Pulmonary artery endothelial cell (primary cell): ENCODE results near the gene IL1RAP. TPM values are rescaled to one million over a fixed set of nuclear protein-coding genes. Genes with fewer than 3 reads are reported as not detected.

Experiments used
- DNase-seq: peaks from one replicate; pipeline ENCODE4 v3.0.0-alpha.2; 2011; ENCODE audit warnings: low read depth, low spot score
- total RNA-seq: library from RNA; depleted of rRNA; stranded (reverse); fragments of >200 nt; gene quantifications from 2 replicates; pipeline ENCODE4 v1.2.3, GENCODE V29; 2014

The IL1RAP gene
- total RNA-seq, 1 donor from 2014 or later = 9.4 TPM

DNA sequence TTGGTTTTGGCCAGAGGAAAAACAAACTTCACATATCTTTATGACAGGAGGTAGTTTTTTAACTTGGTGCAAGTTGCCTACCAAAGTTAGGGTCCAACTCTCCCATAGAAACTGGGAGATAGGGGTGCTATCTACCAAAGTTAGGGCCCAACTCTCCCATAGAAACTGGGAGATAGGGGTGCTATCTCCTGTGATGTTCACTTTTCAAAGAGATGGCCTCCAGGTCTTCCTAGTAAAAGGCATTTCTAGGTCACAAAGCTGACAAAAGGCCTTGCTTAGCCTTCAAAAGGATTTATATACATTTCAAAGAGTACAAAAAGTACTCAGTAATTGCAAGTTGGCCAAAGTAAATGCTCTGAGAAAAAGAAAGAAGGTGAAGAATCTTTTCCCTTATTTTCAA lies 27.1 kb downstream of the IL1RAP start:
- no peak for DNase-seq

DNA sequence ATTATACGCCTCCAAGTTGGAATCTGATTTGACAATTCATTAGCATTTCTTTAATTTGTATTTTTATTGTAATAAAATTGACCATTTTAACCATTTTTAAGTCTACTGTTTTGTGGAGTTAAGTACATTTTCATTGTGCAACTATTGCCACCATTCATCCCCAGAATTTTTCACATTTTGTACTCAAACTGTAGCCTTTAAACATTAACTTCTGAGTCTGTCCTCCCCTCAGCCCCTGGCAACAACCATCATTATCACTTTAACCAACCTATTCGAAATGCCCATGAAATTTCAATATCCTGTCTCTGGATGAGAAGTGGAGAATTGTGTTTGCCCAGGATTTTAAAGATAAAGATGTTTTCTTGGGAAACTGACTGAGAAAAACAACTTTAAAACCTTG lies 27.7 kb downstream of the IL1RAP start:
- no peak for DNase-seq

DNA sequence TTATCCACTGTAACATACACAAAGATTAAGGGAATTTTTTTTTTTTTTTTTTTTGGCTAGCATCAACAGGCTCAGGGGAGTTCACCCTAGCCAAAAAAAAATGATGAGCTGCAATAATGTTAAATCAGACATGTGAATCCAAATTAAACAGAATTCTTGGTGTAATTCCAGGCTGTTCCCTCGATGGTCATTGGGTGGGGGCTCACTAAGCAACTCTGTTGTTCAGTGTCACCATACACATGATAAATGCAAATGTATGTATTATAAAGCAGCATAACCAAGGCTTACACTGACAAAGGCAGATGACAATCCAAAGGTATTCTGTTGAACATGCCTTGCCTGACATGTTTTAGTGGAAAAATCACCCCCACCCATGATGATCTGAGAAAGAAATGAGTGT lies 29.0 kb downstream of the IL1RAP start:
- DNase-seq = no peak

DNA sequence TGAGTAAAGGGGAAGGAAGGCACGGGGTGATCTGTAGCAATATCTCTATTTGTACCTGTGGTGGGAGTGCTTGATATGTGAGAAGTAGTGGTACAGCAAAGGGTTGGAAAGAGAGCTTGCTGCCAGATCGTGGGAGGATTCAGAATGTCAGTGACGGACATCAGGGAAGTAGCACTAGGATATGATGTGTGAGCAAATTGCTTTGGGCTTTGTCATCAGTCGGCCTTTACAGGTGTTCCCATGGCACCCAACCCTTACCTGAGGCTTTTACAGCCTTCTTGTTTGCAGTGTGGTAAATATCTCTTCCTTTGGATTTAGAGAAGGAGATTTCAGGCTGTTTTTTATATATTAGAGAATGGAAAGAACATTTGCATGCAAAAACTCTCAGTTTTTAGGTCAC lies 29.8 kb downstream of the IL1RAP start:
- DNase-seq = no peak

DNA sequence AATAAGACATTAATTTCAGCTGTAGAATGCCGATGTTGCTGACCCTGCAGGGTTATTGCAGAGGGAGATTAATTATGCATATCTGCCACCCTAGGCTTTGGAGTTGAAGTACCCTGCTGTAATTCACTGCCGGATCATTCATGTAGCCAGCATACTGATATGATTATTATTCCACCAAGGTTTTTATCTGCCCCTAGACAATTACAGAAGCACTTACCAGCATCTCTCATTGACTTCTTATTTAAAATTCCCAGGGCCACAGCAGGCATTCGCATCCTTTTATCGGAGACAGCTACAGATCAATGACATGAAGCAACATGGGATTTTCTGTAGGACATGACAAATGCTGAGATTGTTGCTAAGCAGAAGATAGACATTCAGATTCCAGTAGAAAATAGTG lies 31.3 kb downstream of the IL1RAP start:
- DNase-seq = no peak

DNA sequence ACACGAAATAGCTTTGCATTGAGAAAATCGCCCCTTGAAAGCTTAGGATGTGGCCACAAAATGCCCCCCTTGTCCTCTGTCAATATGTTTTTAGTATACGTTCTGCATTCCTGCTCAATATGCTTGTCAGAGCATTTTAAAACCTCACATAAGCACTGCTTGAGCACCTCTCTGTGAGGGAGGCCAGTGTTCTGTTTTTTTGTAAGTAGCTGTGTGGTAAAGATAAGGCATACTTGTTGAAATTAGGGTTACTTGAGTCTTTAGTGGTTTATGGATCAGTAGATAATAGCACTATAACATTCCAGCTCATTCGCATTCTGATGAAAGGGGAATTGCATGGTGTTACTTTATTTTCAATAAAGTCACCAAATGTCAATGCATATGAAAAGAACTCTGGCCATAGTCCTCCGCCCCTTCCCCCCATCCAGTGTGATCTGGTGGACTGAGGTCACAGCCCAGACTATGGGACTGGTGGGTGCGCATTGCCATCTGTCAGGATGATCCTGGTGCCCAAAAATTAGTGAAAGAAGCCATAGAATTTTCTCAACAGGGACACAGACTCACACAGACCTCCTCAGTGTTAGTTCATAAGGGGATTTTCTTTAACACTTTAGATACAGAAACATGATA lies 33.1 kb downstream of the IL1RAP start:
- no peak for DNase-seq

DNA sequence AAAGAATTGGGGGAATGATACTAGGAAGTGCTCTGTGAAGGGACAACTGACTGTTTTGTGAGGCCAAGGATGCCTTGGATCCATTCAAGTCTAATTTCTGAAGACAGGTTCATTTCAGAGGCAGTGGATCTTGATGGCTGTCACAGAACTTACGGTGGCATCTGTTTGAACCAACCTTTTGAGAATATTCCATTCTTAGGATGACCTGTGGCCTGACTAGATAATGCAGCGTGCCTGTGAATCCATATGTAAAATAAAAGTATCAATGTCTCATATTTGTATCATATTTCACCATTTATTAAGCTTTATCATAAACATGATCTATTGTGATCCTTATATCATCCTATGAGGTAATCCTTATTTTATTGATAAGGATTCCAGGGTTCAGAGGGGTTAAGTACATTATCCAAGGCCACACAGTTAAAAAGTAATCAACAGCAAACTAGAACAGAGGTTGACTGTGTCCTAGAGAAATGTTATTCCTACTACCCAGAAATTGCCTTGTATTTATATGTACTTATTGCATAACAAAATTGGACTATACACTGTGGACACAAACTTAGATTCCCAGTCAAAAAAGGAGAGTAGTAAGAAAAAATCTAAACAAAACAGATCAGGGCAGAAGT lies 34.3 kb downstream of the IL1RAP start:
- no peak for DNase-seq

DNA sequence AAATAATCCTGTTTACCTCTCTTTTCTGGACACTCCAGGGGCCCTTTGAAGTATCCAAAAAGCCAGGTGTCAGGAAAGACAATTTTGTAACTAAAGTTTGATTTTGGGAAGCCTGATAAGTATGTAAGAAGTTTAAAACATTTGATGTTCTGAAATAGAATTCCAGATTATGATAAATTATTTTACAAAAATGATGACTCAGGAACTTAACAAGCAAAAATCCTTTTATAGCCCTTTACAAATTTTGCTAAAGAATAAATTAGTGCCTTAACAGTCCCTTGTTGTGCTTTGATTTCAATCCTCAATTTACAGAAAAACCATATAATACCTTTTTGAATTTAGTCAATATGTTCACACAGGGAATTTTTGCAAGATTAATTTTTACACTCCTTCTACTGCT lies 38.1 kb downstream of the IL1RAP start:
- DNase-seq = no peak

DNA sequence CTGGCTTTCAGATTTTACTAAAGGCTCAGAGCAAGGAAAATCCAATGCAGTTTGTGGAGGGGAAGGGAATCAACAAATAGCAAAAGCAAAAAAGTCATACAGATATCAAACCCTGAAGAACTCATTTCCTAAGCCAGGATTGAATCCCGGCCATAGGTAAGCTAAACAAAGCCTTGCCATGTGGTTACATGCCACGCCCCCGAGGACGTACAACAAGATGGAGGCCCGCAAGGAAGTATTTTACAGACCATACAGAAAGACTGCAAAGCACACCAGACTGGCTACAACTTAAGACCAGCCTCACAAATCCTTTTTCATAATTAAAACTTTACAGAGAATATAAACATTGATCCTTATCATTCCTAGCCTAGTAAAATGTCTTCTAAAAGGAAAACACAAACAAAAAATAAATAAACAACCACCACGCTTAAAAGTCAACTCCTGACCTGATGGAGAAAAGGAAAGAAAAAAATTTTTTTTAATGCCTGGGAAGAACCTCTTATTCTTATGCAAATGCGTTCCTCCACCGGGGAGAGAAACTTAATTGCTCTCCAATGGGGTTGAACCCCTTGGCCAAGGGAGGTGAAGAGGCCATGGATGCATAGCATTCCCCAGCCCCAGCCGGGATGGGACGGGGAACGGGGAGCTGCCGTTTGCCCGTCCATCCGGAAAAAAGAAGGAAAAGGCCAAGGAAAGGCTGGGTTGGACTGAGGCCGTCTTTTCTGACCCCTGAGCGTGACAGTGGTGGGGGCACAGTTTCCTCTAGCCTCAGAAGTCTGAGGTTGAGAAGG lies 39.3 kb downstream of the IL1RAP start:
- no peak for DNase-seq

DNA sequence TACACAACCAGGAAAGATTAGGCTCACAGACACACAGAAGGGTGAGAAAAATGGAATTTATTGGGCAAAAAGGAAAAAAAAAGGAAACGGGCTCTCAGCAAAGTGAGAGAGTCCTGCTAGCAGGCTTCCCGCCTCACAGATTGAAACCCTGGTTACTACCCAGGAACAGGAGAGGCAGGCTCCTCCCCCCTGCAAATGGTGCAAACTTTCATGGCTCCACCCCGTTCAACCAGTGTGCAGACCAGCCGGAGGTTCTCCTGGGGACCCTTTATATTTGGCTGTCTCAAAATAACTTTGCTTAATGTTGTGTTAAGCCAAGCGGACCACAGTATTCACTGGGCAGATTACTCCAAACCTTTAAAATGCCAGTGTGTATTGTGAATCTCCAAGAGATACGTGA lies 40.3 kb downstream of the IL1RAP start:
- no peak for DNase-seq

DNA sequence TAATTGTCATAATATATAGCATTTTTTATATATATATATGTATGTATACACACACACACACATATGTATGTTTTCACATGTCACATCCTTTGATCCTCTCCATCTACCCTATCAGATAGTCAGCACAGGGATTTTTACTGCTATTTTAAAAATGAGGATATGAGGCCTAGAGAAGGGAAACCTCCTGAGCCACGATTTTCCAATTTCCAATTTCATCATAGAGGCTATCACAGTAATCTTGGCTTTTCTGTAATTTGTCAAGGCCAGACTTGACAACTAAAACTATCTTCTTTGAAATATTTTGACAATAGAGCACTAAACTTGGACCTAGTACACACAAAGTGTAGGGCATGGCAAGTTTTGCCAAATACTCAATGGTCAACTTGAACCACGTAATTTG lies 42.5 kb downstream of the IL1RAP start:
- DNase-seq = no peak

DNA sequence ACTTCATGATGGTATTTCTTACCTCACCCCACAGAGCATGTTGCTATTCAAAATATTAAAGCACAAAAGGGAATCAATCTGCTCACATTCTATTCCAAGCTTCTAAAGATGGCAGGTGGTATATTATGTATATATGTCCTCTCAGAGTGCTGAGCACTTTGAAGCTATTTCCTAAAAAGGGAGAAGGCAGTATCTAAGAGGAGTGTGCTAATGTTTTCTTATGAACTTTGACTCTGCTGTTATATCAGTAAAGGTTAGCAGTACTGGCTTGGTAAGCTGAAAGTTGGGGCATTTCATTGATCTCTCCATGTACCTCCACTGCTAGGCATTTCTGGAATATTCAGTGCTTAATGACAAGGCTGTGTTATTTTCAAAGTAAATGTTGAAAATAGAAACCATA lies 43.4 kb downstream of the IL1RAP start:
- no peak for DNase-seq

DNA sequence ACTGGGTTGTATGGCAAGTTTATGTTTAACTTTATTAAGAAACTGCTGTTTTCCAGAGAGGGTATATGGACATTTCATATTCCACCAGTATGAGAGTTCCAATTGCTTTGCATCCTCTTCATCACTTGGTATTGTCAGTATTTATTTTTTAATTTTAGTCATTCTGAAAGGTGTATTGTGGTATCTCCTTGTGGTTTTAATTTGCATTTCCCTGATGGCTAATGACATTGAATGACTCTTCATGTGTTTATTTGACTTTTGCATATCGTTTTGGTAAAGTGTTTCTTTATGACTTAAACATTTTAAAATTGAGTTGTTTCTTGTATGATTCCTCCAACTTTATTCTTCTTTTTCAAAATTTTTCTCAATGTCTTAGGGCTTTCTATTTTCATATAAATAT lies 44.4 kb downstream of the IL1RAP start:
- no peak for DNase-seq

DNA sequence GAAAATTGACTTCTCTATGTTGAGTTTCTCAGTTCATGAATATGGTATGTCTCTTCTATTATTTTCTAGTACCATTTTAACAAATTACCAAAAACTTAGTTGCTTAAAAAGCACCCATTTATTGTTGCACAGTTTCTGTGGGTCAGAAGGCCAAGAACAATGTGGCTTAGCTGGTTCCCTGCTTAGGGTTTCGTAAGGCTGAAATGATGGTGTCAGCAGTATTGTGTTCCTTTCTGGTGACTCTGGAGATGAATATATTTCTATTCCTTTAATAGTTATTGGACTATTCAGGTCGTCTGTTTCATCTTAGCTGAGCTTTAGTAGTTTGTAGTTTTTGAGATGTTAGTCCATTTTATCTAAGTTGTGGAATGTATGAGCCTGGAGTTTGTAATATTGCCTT lies 44.9 kb downstream of the IL1RAP start:
- DNase-seq = no peak

DNA sequence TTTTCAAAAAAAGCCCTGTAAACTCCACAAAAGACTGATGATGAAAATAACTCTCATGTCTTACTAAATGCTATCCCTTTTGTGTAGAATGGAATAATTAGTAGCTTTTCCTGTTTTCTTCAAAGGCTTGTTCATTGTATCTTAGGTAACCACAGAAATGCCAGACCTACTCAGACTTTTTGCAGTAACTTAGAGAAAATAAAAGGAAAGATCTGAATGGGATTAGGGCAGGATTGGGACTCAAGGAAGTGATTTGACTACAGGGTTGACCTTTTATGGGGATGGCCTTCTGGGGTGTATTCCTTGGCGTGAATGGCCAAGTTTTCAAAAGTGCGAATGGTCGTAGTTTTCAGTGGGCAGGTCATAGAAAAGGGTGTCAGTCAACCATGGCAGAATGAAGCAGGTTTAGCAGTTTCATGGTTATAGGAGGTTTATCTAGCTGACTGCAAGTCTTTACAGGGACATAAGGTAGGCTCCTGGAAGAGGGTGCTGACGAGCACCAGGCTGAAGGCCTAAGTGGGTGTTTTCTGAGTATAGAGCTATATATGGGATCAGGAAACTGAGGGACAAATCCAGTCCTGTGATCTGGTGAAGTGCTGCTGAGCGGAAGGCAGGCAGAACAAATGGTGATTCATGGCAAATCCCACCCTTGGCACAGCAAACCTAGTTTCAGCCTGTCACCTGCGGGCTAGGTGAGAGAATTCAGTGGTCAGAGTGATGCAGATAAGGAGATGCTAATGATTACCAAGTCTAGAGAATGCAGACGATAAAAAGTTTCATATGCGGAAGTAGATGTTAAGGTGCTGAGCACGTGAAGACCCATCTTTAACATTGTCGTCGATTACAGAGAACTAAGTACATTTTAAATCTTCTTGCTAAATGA lies 46.4 kb downstream of the IL1RAP start:
- no peak for DNase-seq

DNA sequence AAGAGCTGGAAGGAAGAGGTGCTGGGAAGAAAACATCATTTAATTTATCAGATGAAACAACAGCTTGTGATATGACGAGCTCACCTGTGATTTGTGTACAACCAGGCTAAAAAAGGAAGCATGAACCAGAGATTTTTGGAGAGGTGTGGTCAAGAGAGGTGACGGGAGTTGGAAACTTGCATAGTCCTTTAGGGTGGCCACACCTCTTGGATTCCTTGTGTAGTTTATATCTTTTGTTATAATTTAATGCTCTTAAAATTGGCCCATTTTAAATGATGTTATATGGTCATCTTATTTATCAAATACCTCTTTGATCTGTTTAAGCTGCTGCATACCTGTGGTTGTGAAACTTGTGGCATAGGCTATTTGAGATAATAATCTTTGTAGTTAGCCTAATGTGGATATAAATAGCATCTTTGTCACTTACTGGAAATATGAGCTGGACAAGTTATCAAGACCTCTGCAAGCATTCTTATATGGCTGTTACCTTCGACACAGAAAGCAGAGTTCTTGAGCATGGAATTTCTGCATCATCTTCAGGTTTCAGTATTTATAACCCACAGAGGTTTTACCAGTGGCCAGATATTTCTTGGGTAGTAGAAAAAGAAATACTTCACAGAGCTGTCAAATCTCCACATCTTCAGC lies 49.1 kb downstream of the IL1RAP start:
- DNase-seq = no peak

DNA sequence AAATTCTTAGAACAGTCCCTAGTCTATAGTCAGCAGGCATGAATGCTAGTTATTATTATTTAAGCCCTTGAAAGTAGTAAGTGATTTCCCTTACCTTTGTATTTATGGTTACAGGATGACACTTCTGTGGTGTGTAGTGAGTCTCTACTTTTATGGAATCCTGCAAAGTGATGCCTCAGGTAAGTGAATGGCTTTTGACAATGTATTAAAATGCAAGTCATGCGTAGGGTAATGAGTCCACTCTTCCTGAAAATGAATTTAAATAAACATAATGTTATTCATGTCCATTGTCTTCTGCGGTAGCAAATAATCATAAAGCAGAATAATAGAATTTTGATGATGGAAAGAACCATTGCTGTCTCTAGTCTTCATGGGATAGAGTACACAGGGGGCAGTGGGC lies 50.3 kb downstream of the IL1RAP start:
- no peak for DNase-seq

DNA sequence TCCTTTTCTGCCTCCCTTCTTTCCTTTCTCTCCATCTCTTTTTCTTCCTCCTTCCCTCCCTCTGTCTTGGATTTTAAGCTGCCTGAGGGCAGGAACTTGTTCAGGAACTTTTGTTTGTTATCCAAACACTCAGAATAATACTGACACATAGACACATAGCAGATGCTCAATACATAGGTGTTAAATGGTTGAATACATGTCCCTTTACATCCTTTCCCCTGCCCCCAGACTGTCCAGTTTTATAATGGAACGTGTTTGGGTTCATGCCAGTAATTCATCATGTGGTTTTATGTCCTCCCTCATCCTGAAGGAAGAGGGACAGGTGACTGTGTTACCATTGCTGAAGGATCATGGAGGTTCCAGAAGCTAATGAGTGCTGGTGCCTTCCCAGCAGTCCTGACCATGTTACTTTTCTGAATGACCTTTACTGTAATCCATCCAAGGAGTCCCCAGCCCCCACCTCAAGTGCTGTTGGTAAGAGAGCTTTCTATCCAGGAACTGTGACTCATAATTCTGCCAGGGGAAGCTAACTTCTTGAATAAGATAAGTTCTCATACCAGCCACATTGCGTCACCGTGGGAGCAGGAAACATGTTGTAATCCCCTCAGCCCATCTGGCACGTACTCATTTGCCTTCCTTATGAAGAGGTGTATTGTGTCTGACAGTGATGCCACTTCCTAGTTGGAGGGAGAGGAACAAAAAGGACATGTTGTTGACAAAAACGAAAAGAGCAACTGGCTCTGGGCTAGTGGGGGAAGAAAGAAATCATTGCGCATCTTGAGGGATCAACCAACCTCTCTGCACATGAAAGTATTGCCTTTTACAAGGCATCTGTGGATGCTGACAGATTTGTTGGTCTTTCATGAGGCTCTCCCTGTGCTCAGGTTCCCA lies 52.4 kb downstream of the IL1RAP start:
- peak; percentile 100 for DNase-seq

DNA sequence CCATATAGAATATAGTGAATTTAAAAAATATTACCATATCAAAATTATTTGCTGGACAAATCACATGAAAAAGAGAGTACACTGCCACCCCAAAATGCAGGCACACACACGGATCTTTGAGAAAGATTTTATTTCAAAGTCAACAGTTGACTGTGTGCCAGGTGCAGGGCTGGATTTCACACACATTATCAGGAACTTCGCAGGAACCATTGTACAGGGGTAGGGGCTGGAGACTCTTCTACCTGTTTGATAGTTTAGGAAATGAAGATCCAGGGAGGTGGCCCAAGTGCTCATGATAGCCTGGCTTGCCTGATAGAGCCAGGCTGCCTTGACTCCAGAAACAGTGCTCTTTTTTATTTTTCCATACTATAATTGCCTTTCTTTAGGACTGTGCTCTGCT lies 54.2 kb downstream of the IL1RAP start:
- DNase-seq = no peak

DNA sequence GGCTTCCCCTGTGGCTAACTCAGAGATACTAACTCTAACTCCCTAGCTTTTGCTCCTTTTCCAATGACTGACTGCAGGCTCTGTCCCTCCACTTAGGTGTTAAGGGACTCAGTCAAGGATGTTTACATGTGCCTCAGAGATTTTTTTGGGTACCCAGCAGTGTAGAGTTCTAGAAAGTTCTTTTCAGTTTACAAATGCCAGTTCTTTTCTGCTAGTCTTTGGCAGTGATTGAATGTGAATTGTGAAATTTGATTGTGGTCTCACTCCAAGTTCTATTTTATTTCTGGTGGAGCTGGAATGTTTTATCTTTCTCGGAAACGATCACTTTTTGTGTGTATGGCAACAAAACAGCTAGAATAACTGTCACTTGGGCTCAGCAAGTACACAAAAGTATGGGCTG lies 60.6 kb downstream of the IL1RAP start:
- no peak for DNase-seq
